Ishikawa (cell line): ENCODE measurements around the gene SNX22.

Experiments
- EP300 ChIP-seq: IDR thresholded peaks from 2 replicates; pipeline ENCODE4 v1.6.1; 2012; ENCODE audit warnings: borderline replicate concordance
- NFIC ChIP-seq: IDR thresholded peaks from 2 replicates; pipeline ENCODE4 v1.6.1; 2012
- RAD21 ChIP-seq: IDR thresholded peaks from 2 replicates; pipeline ENCODE4 v1.6.1; 2012; ENCODE audit warnings: low read depth
- TAF1 ChIP-seq: IDR thresholded peaks from 2 replicates; pipeline ENCODE4 v1.6.1; 2012; ENCODE audit warnings: low read depth, mild to moderate bottlenecking

GRCh38 chr15:64197425-64197824 lies 45.9 kb downstream of the SNX22 start:
- TF ChIP-seq EP300 (no peak), NFIC (no peak), RAD21 (no peak), TAF1 (no peak)
